ENCODE measurements around the gene FHL5.

DNA sequence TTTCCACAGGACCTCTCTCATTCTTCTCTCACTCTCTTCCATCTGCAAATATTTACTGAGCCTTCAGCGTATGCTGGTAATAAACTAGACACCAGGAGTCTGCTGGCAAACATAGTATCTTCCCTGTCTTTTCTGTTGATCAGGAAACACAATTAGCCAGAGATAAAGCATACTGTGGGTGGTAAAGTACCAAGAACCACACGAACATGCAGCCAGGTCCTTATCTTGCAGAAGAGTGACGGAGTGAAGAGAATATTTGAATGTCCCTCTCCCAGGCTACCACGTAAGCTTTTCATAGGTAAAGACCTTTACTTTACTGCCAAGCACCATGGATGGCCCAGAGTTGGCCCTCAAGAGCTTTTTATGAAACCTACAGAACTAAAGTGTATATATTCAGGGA, 13.3 kb downstream of the FHL5 start:
- TF ChIP-seq CTCF (IDR thresholded peaks at IDR 0.05; ENCODE audit: low read depth, low read length) (no peak), EZH2phosphoT487 (IDR thresholded peaks at IDR 0.05; ENCODE audit: low read depth) (no peak)

Measured in OCI-LY3 (cell line).